Amniotic stem cell (primary cell): ENCODE data around the gene BUD31.
"Not testable (repeated sequence)": the region's sequence is repeated elsewhere in the genome, so short reads cannot be mapped to it uniquely, and the experiment has no call there.

ENCODE experiments used
- DNase-seq: peaks from one replicate; lab custom pipeline; 2025; lab: John Stamatoyannopoulos, UW

Gene BUD31

GRCh38 chr7:99399597-99399996 lies 9.2 kb upstream of the BUD31 start:
- DNase-seq = no peak

DNA sequence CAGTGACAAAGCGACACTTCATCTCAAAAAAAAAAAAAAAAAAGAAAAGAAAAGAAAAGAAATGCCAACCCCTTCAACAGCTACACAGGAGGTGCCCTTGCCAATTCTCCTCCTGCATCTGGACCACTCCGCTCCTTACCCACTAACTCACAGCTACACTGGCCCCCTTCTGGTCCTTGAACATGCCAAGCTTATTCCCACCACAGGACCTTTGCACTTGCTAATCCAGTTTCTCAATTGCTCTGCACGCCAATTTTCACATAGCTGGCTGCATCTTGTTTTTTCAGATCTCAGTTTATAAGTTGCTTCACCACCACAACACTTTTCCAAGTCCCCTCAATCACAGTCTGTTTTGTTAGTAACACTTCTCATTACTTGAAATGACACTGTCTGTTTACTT lies 5.9 kb upstream of the BUD31 start:
- no peak for DNase-seq

GRCh38 chr7:99403764-99404163 lies 5.0 kb upstream of the BUD31 start:
- no peak for DNase-seq

GRCh38 chr7:99404235-99404976 lies 4.4 kb upstream of the BUD31 start:
- DNase-seq = no peak

DNA sequence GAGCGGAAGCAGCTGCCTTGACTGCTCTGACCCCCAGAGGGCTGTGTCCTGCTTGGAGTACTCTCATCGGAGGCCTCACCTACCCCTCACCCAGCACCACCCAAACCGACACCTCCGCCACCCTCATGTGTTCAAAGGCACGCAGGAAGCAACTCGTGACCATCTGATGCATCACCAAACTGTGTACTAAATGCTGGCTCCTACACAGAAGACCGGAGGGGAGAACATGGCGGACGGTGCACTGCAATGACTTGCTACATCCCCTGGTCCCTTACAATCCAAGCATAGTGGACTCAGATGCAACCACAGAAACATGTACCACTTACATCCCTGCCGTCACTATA lies 3.8 kb upstream of the BUD31 start:
- no peak for DNase-seq

DNA sequence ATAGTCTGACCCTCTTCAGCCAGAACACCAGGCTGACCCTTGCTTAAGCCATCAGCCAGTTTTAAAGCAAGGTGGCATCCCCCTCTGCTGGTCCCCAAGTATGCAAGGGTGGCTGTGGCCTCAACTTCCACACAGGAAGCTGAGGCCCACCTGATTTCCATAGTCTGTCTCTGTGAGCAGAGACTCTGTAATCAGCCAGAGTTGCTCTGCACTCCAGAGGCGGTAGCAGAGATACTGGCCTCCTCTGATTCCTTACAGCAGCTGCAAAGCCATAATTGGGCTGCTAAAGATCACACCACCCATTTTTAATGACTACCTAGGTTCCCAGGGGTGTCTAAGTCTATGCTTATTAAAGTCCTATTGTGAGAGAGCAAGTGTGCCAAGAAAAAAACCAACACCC lies 2.2 kb upstream of the BUD31 start:
- DNase-seq = no peak

- peak; percentile 68 for DNase-seq
Measured at GRCh38 chr7:99407872-99408378, 844 bp upstream of the BUD31 start.

- no peak for DNase-seq
Measured at GRCh38 chr7:99409192-99409572, 413 bp downstream of the BUD31 start.

DNA sequence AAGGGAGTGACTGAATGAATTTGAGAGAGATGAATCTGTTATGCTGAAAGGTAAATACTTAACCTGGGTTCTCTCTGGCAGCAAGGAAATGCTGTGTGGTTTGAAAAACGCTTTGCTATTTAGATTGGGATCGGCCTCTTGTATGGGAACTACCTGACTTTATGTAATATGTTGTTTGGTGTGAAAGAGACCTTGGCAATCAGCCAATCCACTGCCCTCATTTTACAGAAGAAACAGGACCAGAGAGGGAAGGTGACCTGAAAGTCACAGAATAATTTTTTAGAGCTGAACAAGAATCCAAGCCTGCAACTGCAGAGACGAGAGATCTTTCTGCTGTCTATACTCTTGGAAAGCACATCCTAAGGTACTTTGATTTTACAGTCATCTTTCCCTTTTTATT lies 1.0 kb downstream of the BUD31 start:
- no peak for DNase-seq

GRCh38 chr7:99410635-99411034 lies 1.9 kb downstream of the BUD31 start:
- no peak for DNase-seq

DNA sequence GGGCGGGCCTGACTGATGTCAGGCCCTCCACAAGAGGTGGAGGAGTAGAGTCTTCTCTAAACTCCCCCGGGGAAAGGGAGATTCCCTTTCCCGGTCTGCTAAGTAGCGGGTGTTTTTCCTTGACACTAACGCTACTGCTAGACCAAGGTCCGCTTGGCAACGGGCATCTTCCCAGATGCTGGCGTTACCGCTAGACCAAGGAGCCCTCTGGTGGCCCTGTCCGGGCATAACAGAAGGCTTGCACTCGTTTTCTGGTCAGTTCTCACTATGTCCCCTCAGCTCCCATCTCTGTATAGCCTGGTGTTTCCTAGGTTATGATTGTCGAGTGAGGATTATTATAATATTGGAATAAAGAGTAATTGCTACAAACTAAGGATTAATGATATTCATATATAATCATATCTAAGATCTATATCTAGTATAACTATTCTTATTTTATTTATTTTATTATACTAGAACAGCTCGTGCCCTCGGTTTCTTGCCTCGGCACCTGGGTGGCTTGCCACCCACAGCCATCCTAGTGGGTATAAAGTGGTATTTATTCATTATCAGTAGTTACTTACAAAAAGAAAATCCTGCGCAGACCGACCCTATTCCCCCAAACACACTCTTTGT lies 6.9 kb downstream of the BUD31 start:
- DNase-seq = not testable (repeated sequence)

- no peak for DNase-seq
Measured at GRCh38 chr7:99418260-99418659, 9.5 kb downstream of the BUD31 start.

- DNase-seq = no peak
Measured at GRCh38 chr7:99419323-99420021, 10.7 kb downstream of the BUD31 start.

- no peak for DNase-seq
Measured at GRCh38 chr7:99420213-99420612, 11.4 kb downstream of the BUD31 start.

DNA sequence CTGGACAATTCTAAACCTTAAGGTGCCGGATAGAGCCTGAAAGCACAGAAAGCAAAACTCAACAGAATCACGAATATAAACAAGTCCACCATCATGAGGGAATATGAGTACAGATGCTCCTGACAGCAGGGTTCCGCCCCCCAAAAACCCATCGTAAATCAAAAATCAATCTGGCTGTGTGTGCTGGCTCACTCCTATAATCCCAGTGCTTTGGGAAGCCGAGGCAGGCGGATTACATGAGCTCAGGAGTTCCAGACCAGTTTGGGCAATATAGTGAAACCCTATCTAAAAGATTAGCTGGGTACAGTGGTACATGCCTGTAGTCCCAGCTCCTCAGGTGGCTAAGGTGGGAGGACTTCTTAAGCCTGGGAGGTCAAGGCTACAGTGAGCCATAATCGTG lies 12.2 kb downstream of the BUD31 start:
- DNase-seq = no peak

GRCh38 chr7:99422186-99422585 lies 13.4 kb downstream of the BUD31 start:
- no peak for DNase-seq

DNA sequence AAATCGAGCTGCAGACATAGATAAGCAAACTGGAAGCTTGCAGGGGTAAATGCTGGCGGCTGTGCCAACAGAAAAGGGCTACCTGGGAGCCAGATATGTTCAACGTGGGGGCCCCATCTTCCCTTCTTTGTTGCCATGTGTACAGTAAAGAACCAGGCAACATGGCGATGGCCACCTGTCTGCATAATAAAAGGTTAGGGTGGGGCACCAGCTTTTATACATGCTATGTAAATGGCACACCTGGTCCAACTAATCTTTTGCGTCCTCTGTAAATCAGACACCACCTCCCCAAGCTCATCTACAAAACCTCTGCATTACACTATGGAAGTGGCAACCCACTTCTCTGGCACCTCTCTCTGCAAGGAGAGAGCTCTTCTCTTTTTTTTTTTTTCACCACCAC lies 13.9 kb downstream of the BUD31 start:
- no peak for DNase-seq

GRCh38 chr7:99424932-99425730 lies 16.4 kb downstream of the BUD31 start:
- DNase-seq = no peak

DNA sequence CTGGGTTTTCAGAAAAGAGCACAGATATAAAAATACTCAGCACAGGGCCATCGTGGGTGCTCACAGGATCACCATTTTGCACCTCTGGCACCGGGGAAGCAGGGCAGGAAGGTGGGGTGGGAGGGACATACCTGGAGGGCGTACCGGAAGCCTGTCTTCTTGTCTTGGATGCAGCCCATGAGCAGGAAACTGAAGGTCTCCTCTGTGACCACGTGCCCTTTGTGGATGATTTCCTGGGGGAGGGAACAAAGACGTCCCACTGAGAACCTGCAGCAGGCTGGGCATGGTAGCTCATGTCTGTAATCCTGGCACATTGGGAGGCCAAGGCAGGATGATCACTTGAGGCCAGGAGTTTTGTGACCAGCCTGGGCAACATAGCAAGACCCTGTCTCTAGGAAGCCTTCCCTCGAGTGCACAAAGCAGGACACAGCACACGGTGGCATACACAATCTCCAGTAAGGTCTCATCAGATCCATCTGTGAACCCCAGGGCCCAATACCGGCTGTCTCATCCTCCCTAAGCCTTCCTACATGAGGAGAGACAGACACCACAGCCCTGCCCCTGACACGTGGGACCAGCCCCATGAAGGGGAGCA lies 20.3 kb downstream of the BUD31 start:
- DNase-seq = no peak

DNA sequence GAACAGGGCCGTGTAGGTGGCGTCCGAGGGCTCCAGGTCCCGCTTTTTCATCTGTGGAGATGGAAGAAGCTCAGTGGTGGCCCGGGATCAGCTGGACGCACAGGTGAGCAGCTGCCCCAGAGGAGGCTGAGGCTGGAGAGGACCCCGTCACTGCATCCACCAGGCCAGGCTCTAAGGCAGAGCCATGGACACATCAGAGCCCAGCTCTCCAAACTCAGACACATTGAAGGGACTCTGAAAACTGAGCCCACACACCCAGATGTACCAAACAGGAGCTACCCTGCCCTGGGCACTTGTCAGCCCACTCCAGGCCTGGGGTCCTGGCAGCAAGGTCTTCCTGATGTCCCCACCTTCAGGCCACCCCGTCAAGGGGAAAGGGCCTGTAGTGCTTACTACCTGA lies 21.0 kb downstream of the BUD31 start:
- no peak for DNase-seq

DNA sequence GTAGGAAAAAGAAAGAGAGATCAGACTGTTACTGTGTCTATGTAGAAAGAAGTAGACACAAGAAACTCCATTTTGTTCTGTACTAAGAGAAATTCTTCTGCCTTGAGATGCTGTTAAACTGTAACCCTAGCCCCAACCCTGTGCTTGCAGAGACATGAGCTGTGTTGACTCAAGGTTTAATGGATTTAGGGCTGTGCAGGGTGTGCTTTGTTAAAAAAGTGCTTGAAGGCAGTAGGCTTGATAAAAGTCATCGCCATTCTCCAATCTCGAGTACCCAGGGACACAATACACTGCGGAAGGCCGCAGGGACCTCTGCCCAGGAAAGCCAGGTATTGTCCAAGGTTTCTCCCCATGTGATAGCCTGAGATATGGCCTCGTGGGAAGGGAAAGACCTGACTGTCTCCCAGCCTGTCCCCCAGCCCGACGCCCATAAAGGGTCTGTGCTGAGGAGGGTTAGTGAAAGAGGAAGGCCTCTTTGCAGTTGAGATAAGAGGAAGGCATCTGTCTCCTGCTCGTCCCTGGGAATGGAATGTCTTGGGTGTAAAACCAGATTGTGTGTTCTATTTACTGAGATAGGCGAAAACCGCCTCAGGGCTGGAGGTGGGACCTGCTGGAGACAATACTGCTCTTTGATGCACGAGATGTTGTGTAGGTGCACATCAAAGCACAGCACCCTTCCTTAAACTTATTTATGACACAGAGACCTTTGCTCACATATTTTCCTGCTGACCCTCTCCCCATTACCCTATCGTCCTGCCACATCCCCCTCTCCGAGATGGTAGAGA lies 23.2 kb downstream of the BUD31 start:
- not testable (repeated sequence) for DNase-seq
